GM18511 (cell line): ENCODE data around the gene FLT3LG.

Experiments
- ATAC-seq: cut with Tn5 transposase; IDR thresholded peaks from one replicate; pipeline ENCODE4 v1.9.1; 2021; ENCODE audit warnings: mild to moderate bottlenecking, moderate library complexity; ENCODE audit not compliant: unreplicated experiment

The FLT3LG gene

DNA sequence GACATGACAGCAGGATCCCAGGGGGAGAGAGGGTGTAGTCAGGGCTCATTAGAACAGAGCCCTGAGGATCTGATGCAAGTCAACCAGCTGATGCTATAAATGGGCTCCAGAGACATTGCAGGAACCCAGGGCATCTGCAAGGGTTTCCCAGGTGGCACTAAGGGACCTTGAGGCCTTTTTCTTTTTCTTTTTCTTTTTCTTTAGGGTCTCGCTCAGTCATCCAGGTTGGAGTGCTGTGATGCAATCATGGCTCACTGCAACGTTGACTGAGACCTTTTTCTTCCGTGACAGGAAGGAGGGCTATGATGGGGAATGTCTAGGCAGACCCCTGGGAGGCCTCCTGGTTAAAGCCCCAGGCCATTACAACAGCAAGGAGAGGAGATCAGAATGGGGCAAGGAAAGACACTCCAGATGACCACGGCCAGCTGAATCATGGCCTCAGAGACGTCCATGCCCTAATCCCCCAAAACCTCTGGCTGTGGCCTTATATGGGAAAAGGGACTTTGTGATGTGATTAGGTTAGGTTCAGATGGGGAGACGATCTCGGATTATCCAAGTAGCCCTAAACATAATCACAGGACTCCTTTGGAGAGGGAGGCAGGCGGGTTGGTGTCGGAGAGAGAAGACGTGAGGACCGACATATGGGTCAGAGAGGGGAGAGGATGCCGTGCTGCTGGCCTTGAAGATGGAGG lies 33.9 kb downstream of the FLT3LG start:
- ATAC-seq: no peak

DNA sequence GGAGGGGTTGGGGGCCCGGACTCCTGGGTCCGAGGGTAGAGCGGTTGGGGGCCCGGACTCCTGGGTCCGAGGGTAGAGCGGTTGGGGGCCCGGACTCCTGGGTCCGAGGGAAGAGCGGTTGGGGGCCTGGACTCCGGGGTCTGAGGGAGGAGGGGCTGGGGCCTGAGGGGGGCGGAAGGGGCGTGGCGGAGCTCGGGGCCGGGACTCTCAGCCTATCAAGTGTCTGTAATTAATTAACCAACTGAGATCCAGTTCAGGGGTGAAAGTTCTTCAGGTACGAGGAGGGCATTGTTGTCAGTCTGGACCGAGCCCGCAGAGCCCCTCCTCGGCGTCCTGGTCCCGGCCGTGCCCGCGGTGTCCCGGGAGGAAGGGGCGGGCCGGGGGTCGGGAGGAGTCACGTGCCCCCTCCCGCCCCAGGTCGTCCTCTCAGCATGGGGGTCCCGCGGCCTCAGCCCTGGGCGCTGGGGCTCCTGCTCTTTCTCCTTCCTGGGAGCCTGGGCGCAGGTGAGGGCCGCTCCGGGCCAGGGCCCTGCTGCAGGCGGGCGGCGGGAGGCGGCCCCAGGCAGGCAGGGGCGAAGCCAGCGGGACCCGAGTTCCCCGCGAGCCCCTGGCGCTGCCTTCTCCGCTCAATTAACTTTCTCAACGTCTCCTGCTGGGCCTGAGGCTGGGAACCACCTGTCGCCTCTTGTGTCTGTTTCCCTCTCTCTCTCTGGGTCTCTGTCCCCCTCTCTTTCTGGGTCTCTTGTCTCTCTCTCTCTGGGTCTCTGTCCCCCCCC lies 39.1 kb downstream of the FLT3LG start:
- no peak for ATAC-seq

- no peak for ATAC-seq
Observed at GRCh38 chr19:49513746-49514118, 39.7 kb downstream of the FLT3LG start.

GRCh38 chr19:49514151-49514550 lies 40.1 kb downstream of the FLT3LG start:
- no peak for ATAC-seq

DNA sequence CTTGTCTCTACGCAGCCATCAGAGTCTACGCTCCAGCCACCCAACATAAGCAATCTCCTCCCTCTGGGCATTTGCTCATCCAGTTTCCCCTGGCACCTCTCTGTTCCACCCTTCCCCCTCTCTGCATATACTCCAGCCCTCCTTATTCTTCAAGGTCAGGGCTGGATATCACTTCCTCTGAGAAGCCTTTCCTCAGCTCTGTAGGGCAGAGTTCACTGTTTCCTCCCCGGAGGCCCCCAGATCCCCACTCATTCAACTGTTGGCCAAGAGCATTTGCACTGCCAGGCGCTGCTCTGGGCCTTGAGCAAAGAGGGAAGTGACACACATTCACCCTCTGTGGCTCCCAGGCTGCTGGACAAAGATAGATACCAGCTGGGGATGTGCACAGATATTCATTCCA lies 41.8 kb downstream of the FLT3LG start:
- ATAC-seq: no peak

- no peak for ATAC-seq
Observed at GRCh38 chr19:49518033-49518432, 44.0 kb downstream of the FLT3LG start.

GRCh38 chr19:49520705-49521319 lies 46.8 kb downstream of the FLT3LG start:
- no peak for ATAC-seq

DNA sequence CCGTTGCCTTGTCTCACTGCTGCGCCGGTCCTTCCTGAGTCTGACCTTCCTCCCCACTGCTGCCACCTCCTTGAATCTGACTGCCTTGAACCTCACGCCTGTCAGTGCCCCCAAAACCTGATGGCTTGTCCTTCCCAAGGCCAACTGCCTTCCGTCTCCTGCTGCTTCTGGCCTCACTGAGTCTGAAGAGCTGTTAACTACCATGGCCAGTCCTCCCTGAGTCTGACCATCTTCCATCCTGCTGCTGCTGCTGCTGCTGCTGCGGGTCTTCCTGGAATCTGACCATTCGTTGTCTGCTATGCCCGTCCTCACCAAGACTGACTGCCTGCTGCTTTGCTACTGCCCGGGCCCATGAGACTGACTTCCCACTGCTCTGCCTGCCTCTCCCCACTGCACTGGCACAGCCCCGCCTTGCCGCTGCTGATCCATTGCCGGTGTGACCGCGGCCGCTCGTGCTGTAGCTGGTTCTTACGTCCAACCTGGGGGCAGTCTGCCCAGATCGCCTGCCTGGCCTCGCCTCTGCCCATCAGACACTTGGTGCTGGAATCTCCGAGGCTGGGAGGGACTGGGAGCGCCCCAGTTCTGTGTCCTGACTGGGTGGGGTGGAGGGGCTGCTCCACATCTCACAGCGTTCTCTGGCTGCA lies 50.9 kb downstream of the FLT3LG start:
- ATAC-seq: no peak

DNA sequence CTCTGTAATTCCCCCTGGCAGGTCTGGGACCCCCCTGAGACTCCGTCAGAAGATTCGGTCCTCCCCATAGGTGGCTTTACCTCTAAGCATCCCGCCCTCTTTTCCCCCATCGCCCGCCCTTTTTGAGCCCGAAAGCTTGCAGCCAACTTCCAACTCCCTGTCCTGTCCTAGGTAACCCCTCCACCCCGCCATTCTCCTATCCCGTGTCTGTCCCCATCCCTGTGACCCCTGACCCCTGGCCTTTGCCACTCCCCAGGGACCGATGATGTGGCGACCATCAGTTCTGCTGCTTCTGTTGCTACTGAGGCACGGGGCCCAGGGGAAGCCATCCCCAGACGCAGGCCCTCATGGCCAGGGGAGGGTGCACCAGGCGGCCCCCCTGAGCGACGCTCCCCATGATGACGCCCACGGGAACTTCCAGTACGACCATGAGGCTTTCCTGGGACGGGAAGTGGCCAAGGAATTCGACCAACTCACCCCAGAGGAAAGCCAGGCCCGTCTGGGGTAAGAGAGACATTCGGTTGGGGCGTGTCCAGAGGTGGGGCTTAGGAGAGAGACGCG lies 54.3 kb downstream of the FLT3LG start:
- no peak for ATAC-seq

GRCh38 chr19:49530708-49531107 lies 56.7 kb downstream of the FLT3LG start:
- ATAC-seq: no peak

DNA sequence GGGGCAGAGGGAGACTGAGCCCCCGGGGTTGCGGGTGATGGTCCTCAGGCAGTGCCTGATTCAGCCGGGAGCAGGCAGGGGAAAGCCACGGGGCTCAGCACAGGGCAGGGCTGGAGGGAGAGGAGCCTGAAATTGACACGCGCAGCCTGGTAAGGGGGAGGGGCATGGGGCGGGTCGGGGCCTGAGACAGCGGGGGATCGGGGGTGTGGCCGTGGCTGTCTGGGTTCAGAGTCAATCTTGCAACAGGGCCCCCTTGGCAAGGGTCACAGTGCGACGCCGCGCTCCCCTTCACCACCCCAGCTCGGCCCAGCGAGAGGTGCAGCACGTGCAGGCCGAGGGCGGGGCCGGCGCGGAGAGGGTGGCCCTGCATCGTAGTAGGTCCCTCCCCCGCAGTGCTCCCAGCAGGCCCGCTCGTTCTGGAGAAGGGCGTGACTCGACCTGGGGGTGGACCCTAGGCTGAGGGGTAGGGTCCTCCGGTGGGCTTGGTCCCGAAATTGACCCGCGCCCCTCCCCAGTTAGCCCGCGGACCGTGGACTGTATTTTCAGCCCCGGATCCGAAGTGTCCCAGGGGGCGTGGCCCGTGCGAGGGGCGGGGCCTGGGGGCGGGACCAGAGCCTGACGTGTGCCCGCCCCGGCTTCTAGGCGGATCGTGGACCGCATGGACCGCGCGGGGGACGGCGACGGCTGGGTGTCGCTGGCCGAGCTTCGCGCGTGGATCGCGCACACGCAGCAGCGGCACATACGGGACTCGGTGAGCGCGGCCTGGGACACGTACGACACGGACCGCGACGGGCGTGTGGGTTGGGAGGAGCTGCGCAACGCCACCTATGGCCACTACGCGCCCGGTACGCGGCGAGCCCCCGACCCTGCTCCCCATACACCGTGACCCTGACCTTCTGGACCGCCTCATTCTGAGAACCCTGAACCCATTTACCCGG lies 59.8 kb downstream of the FLT3LG start:
- peak; percentile 78 for ATAC-seq

GRCh38 chr19:49534632-49535385 lies 60.8 kb downstream of the FLT3LG start:
- ATAC-seq: no peak
